PC-3 (cell line): Measurements from ENCODE around the gene KCNH8. TPM values are rescaled to one million over a fixed set of nuclear protein-coding genes. Genes with fewer than 3 reads are reported as not detected.

Experiments
- ATAC-seq: fragments of 200-7000 bp; cut with Tn5 transposase; 2 replicates; pipeline ENCODE4 v1.9.1; 2020; ENCODE audit warnings: mild to moderate bottlenecking, moderate library complexity
- BruUV-seq: library from RNA; stranded (reverse); fragments of 400-500 nt; replicated peaks from 2 replicates; lab custom pipeline; 2021; lab: Mats Ljungman, UMichigan
- CTCF ChIA-PET: fragments of 300-600 bp; sonication (Branson Sonifier 250); formaldehyde crosslinking; loops from one replicate; lab custom pipeline; 2022; ENCODE audit warnings: antibody characterized with exemption; lab: Charles Lee
- POLR2A ChIA-PET: fragments of 300-600 bp; sonication (Branson Sonifier 250); formaldehyde crosslinking; loops from one replicate; lab custom pipeline; 2022; ENCODE audit warnings: antibody characterized with exemption; ENCODE audit not compliant: unreplicated experiment; lab: Charles Lee
- DNase-seq: peaks from one replicate; pipeline ENCODE4 v3.0.0-alpha.2; 2015
- H2AFZ ChIP-seq: fragments of 300-600 bp; sonication (generic); 2 replicates; pipeline ENCODE4 v1.6.0; 2016; ENCODE audit warnings: antibody characterized with exemption, low read length
- H3F3A ChIP-seq: fragments of 300-600 bp; sonication (generic); one replicate; pipeline ENCODE4 v1.6.0; 2017; ENCODE audit warnings: antibody characterized with exemption, low read length, control low read depth, mild to moderate bottlenecking; ENCODE audit not compliant: unreplicated experiment
- H3K27ac ChIP-seq: fragments of 300-600 bp; sonication (generic); 2 replicates; pipeline ENCODE4 v1.5.1; 2016; ENCODE audit warnings: mild to moderate bottlenecking, low read length
- H3K27me3 ChIP-seq: fragments of 300-600 bp; sonication (generic); 2 replicates; pipeline ENCODE4 v1.6.1; 2016; ENCODE audit warnings: low read length, mixed read lengths
- H3K36me3 ChIP-seq: fragments of 300-600 bp; sonication (generic); 2 replicates; pipeline ENCODE4 v1.6.1; 2016; ENCODE audit warnings: low read depth, mixed run types, low read length, mixed read lengths
- H3K4me1 ChIP-seq: fragments of 300-600 bp; sonication (generic); 2 replicates; pipeline ENCODE4 v1.5.1; 2016; ENCODE audit warnings: low read length; ENCODE audit not compliant: insufficient read depth
- H3K4me2 ChIP-seq: fragments of 300-600 bp; sonication (generic); 2 replicates; pipeline ENCODE4 v1.6.0; 2016; ENCODE audit warnings: low read length
- H3K4me3 ChIP-seq: fragments of 300-600 bp; sonication (generic); 2 replicates; pipeline ENCODE4 v1.5.1; 2016; ENCODE audit warnings: mild to moderate bottlenecking, low read length, mixed read lengths
- H3K79me2 ChIP-seq: fragments of 300-600 bp; sonication (generic); 2 replicates; pipeline ENCODE4 v1.6.1; 2017; ENCODE audit warnings: low read length, mixed read lengths
- H3K9ac ChIP-seq: fragments of 300-600 bp; sonication (generic); 2 replicates; pipeline ENCODE4 v1.6.0; 2016; ENCODE audit warnings: mild to moderate bottlenecking, low read length
- H3K9me2 ChIP-seq: fragments of 300-600 bp; sonication (generic); replicated peaks from 2 replicates; pipeline ENCODE4 v1.6.1; 2016; ENCODE audit warnings: mixed run types, low read length, mixed read lengths
- H3K9me3 ChIP-seq: fragments of 300-600 bp; sonication (generic); 2 replicates; pipeline ENCODE4 v1.6.1; 2016; ENCODE audit warnings: low read length, mixed read lengths
- H4K20me1 ChIP-seq: fragments of 300-600 bp; sonication (generic); 2 replicates; pipeline ENCODE4 v1.6.1; 2016; ENCODE audit warnings: low read length, mixed read lengths
- CTCF ChIP-seq: fragments of 300-600 bp; sonication (generic); conservative IDR thresholded peaks from 2 replicates; pipeline ENCODE4 v1.5.1; 2017; ENCODE audit warnings: antibody characterized with exemption, low read depth, mild to moderate bottlenecking, low read length
- EZH2 ChIP-seq: fragments of 300-600 bp; sonication (generic); IDR thresholded peaks from one replicate; pipeline ENCODE4 v1.6.1; 2017; ENCODE audit warnings: antibody characterized with exemption, mild to moderate bottlenecking, low read length; ENCODE audit not compliant: unreplicated experiment
- EZH2phosphoT487 ChIP-seq: fragments of 300-600 bp; sonication (generic); IDR thresholded peaks from 2 replicates; pipeline ENCODE4 v1.6.1; 2018; ENCODE audit warnings: mild to moderate bottlenecking, antibody characterized with exemption, low read length, borderline replicate concordance
- intact Hi-C: fragments of 100-400 bp; cut with micrococcal nuclease; formaldehyde crosslinking; loops from 2 replicates; pipeline ENCODE4 v1.9.0; 2023
- microRNA-seq: library from miRNA; unstranded; fragments of <30 nt; microRNA quantifications from one replicate; pipeline ENCODE4 v1.1.0, GENCODE V29; 2020; ENCODE audit not compliant: unreplicated experiment
- total RNA-seq: library from RNA; depleted of rRNA; stranded (reverse); fragments of >200 nt; gene quantifications from 2 replicates; pipeline ENCODE4 v1.2.3, GENCODE V29; 2014

The KCNH8 gene
- total RNA-seq, 1 experiment from 2014 or later: not detected

DNA sequence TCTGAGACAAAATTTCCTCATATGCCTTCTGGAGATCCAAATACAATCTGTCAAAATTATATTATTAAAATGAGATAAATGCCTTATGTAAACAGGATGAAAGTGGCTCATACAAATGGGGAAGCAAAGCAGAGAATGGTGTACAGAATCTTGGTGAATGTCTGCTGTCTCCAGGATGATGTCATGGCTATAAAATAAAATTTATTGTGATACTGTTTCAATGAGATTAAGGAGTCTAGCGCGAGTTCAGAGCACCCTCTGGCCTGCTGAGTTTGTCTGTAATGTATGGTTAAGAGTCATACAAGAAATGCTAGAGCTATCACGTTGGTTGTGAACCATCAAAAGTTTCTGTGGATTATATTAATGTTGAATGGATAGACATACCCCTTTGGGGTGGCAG is 426.0 kb downstream of the KCNH8 start:
- no peak overlapping the region for H3K4me3 ChIP-seq
- H3K79me2 ChIP-seq: no peaks in the 10 kb centered on the region
- ChIA-PET POLR2A (no interaction called here), CTCF (no interaction called here)
- intact Hi-C loops: no loop called here
- H3K36me3 ChIP-seq: no peaks in the 10 kb centered on the region
- TF ChIP-seq EZH2phosphoT487 (no peak), EZH2 (no peak), CTCF (no peak)
- no TSS peak for BruUV-seq
- no peaks in the 10 kb centered on the region for H4K20me1 ChIP-seq
- no peak overlapping the region for H3K27ac ChIP-seq
- no peaks in the 10 kb centered on the region for H3K4me1 ChIP-seq
- H2AFZ ChIP-seq: no peak overlapping the region
- H3F3A ChIP-seq: no peaks in the 10 kb centered on the region
- ATAC-seq (no peak), DNase-seq (no peak)
- H3K9me2 ChIP-seq: no peaks in the 10 kb centered on the region
- H3K4me2 ChIP-seq: no peak overlapping the region
- H3K9ac ChIP-seq: no peak overlapping the region
- H3K9me3 ChIP-seq: 0 out of 2 replicates have a peak, but pooled peaks cover 3% of the 10 kb centered on the region
- H3K27me3 ChIP-seq: no peaks in the 10 kb centered on the region

DNA sequence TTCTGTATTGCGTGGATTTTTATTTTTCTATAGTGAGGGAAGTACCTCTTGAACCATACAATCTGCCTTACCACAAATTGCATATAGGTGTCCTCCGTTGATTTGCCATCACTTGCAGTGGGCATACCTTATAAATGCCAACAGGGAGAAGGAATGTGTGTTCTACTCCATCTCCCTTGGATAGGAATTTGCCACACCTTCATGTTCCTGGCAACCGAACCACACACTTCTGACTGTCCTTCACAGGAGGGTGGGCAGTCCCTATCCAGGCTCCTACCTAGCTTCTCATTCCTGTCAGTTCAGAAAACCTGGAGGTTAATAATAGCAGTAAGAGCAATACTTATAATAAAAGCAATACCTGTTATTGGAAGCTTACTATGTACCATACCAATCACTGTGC is 428.0 kb downstream of the KCNH8 start:
- DNase-seq (no peak), ATAC-seq (no peak)
- Histone ChIP-seq H3K4me2 (no peak overlapping the region), H3K36me3 (no peaks in the 10 kb centered on the region), H3K4me1 (no peaks in the 10 kb centered on the region), H3K79me2 (no peaks in the 10 kb centered on the region), H3K27me3 (no peaks in the 10 kb centered on the region), H2AFZ (no peak overlapping the region), H3K4me3 (no peak overlapping the region), H3F3A (no peaks in the 10 kb centered on the region), H4K20me1 (no peaks in the 10 kb centered on the region), H3K9me3 (no peaks in the 10 kb centered on the region), H3K9ac (no peak overlapping the region), H3K27ac (no peak overlapping the region), H3K9me2 (no peaks in the 10 kb centered on the region)
- intact Hi-C loops: no loop called here
- ChIA-PET POLR2A (no interaction called here), CTCF (no interaction called here)
- no TSS peak for BruUV-seq
- TF ChIP-seq EZH2phosphoT487 (no peak), CTCF (no peak), EZH2 (no peak)

Small RNA genes lying within 50 kb of the gene (microRNA-seq; reads per million reads assigned to microRNA genes)
- 0.75 reads per million for gene MIR4791
